HG03575 (cell line): Measurements from ENCODE around the gene LTBP4.

Source experiments
- ATAC-seq: cut with Tn5 transposase; IDR thresholded peaks from one replicate; pipeline ENCODE4 v1.9.1; 2021; ENCODE audit not compliant: unreplicated experiment, insufficient number of reproducible peaks, low FRiP score; ENCODE audit errors: extremely low read depth

The LTBP4 gene

GRCh38 chr19:40608240-40608621 lies 7.1 kb downstream of the LTBP4 start:
- ATAC-seq, result no peak

GRCh38 chr19:40608957-40609356 lies 7.8 kb downstream of the LTBP4 start:
- ATAC-seq, result no peak

GRCh38 chr19:40609561-40610395 lies 8.6 kb downstream of the LTBP4 start:
- no peak for ATAC-seq

- ATAC-seq, result no peak
Measured at GRCh38 chr19:40610396-40611064, 9.4 kb downstream of the LTBP4 start.

- no peak for ATAC-seq
Measured at GRCh38 chr19:40611096-40611495, 9.9 kb downstream of the LTBP4 start.

- ATAC-seq, result no peak
Measured at GRCh38 chr19:40611900-40612698, 10.9 kb downstream of the LTBP4 start.

GRCh38 chr19:40612831-40613689 lies 11.9 kb downstream of the LTBP4 start:
- ATAC-seq, result no peak

- ATAC-seq, result no peak
Measured at GRCh38 chr19:40613690-40614621, 12.8 kb downstream of the LTBP4 start.

- ATAC-seq, result no peak
Measured at GRCh38 chr19:40614622-40615411, 13.6 kb downstream of the LTBP4 start.

GRCh38 chr19:40616178-40616577 lies 15.0 kb downstream of the LTBP4 start:
- no peak for ATAC-seq

- no peak for ATAC-seq
Measured at GRCh38 chr19:40616941-40617340, 15.8 kb downstream of the LTBP4 start.

- ATAC-seq, result no peak
Measured at GRCh38 chr19:40617961-40618360, 16.8 kb downstream of the LTBP4 start.

GRCh38 chr19:40619333-40620160 lies 18.4 kb downstream of the LTBP4 start:
- no peak for ATAC-seq

GRCh38 chr19:40620161-40620485 lies 19.0 kb downstream of the LTBP4 start:
- no peak for ATAC-seq

GRCh38 chr19:40621283-40621682 lies 20.1 kb downstream of the LTBP4 start:
- ATAC-seq, result no peak

- ATAC-seq, result no peak
Measured at GRCh38 chr19:40621966-40622772, 21.0 kb downstream of the LTBP4 start.
